T-helper 2 cell treated with Interferon-gamma antibody and Interleukin-4, amounts not matched to agents 5 μg/mL and 100 μg/mL, for 36 hours (primary cell): ENCODE measurements around the gene EGFL8.

ENCODE experiments used
- DNase-seq: peaks from one replicate; pipeline ENCODE4 v3.0.0; 2021; ENCODE audit warnings: low spot score
- H3K27ac Mint-ChIP-seq: one replicate; pipeline ENCODE4 v1.8.0; 2021; ENCODE audit warnings: mild to moderate bottlenecking, mixed read lengths
- H3K27me3 Mint-ChIP-seq: one replicate; pipeline ENCODE4 v1.8.0; 2021; ENCODE audit warnings: low read depth, mixed read lengths
- H3K36me3 Mint-ChIP-seq: one replicate; pipeline ENCODE4 v1.8.0; 2021; ENCODE audit warnings: low read depth, mixed read lengths
- H3K4me1 Mint-ChIP-seq: one replicate; pipeline ENCODE4 v1.8.0; 2021; ENCODE audit warnings: low read depth, mixed read lengths
- H3K4me3 Mint-ChIP-seq: one replicate; pipeline ENCODE4 v1.8.0; 2022; ENCODE audit warnings: mild to moderate bottlenecking, moderate library complexity, mixed read lengths
- H3K9me3 Mint-ChIP-seq: one replicate; pipeline ENCODE4 v1.8.0; 2021; ENCODE audit warnings: mixed read lengths

Gene EGFL8

GRCh38 chr6:32168350-32168749 is 4.0 kb downstream of the EGFL8 start:
- no peaks in the 10 kb centered on the region for H3K27me3 Mint-ChIP-seq
- H3K4me3 Mint-ChIP-seq, result no peak overlapping the region
- H3K4me1 Mint-ChIP-seq, result peaks cover 10% of the 10 kb centered on the region
- H3K9me3 Mint-ChIP-seq, result no peaks in the 10 kb centered on the region
- no peak overlapping the region for H3K27ac Mint-ChIP-seq
- no peak for DNase-seq
- peaks cover 26% of the 10 kb centered on the region for H3K36me3 Mint-ChIP-seq

- H3K4me1 Mint-ChIP-seq, result peaks cover 16% of the 10 kb centered on the region
- no peak for DNase-seq
- no peaks in the 10 kb centered on the region for H3K27me3 Mint-ChIP-seq
- H3K4me3 Mint-ChIP-seq, result no peak overlapping the region
- peaks cover 26% of the 10 kb centered on the region for H3K36me3 Mint-ChIP-seq
- no peak overlapping the region for H3K27ac Mint-ChIP-seq
- no peaks in the 10 kb centered on the region for H3K9me3 Mint-ChIP-seq
Measured at GRCh38 chr6:32168807-32169591, 4.6 kb downstream of the EGFL8 start.

- H3K4me3 Mint-ChIP-seq, result no peak overlapping the region
- H3K36me3 Mint-ChIP-seq, result peaks cover 25% of the 10 kb centered on the region
- H3K9me3 Mint-ChIP-seq, result no peaks in the 10 kb centered on the region
- DNase-seq, result no peak
- H3K4me1 Mint-ChIP-seq, result peaks cover 22% of the 10 kb centered on the region
- no peak overlapping the region for H3K27ac Mint-ChIP-seq
- H3K27me3 Mint-ChIP-seq, result no peaks in the 10 kb centered on the region
Measured at GRCh38 chr6:32170294-32170693, 5.9 kb downstream of the EGFL8 start.

GRCh38 chr6:32171234-32171633 is 6.8 kb downstream of the EGFL8 start:
- peaks cover 25% of the 10 kb centered on the region for H3K36me3 Mint-ChIP-seq
- H3K27me3 Mint-ChIP-seq, result no peaks in the 10 kb centered on the region
- H3K4me1 Mint-ChIP-seq, result peaks cover 24% of the 10 kb centered on the region
- H3K27ac Mint-ChIP-seq, result no peak overlapping the region
- no peak overlapping the region for H3K4me3 Mint-ChIP-seq
- no peak for DNase-seq
- no peaks in the 10 kb centered on the region for H3K9me3 Mint-ChIP-seq

GRCh38 chr6:32173051-32173727 is 8.8 kb downstream of the EGFL8 start:
- peak overlapping the region; percentile 56 for H3K27ac Mint-ChIP-seq
- peaks cover 36% of the 10 kb centered on the region for H3K4me1 Mint-ChIP-seq
- no peak overlapping the region for H3K4me3 Mint-ChIP-seq
- no peaks in the 10 kb centered on the region for H3K9me3 Mint-ChIP-seq
- no peaks in the 10 kb centered on the region for H3K27me3 Mint-ChIP-seq
- H3K36me3 Mint-ChIP-seq, result peaks cover 19% of the 10 kb centered on the region
- no peak for DNase-seq

- H3K36me3 Mint-ChIP-seq, result peaks cover 21% of the 10 kb centered on the region
- no peaks in the 10 kb centered on the region for H3K9me3 Mint-ChIP-seq
- peaks cover 45% of the 10 kb centered on the region for H3K4me1 Mint-ChIP-seq
- peak overlapping the region; percentile 97 for H3K4me3 Mint-ChIP-seq
- no peak for DNase-seq
- no peaks in the 10 kb centered on the region for H3K27me3 Mint-ChIP-seq
- no peak overlapping the region for H3K27ac Mint-ChIP-seq
Measured at GRCh38 chr6:32174416-32174815, 10.0 kb downstream of the EGFL8 start.

GRCh38 chr6:32175322-32175710 is 10.9 kb downstream of the EGFL8 start:
- Mint-ChIP-seq H3K4me1 (peaks cover 47% of the 10 kb centered on the region), H3K27ac (peak overlapping the region; percentile 70), H3K27me3 (no peaks in the 10 kb centered on the region), H3K36me3 (peaks cover 18% of the 10 kb centered on the region), H3K9me3 (no peaks in the 10 kb centered on the region), H3K4me3 (peak overlapping the region; percentile 97)
- DNase-seq, result no peak

GRCh38 chr6:32175711-32176475 is 11.5 kb downstream of the EGFL8 start, which contains the start of gene AGPAT1:
Gene AGPAT1 (minus strand): TSS chr6:32176084. CDS start chr6:32171496, 4,588 bp downstream.
- peaks cover 21% of the 10 kb centered on the region for H3K36me3 Mint-ChIP-seq
- H3K9me3 Mint-ChIP-seq, result no peaks in the 10 kb centered on the region
- peak within 1 kb of the TSS; percentile 98 for H3K27ac Mint-ChIP-seq
- peak within 1 kb of the TSS; percentile 97 for H3K4me3 Mint-ChIP-seq
- peak; percentile 93 for DNase-seq
- peaks cover 47% of the 10 kb centered on the region for H3K4me1 Mint-ChIP-seq
- H3K27me3 Mint-ChIP-seq, result no peaks in the 10 kb centered on the region

- H3K4me3 Mint-ChIP-seq, result peak overlapping the region; percentile 97
- H3K27me3 Mint-ChIP-seq, result no peaks in the 10 kb centered on the region
- DNase-seq, result no peak
- peak overlapping the region; percentile 98 for H3K27ac Mint-ChIP-seq
- H3K9me3 Mint-ChIP-seq, result no peaks in the 10 kb centered on the region
- H3K36me3 Mint-ChIP-seq, result peaks cover 22% of the 10 kb centered on the region
- H3K4me1 Mint-ChIP-seq, result peaks cover 45% of the 10 kb centered on the region
Measured at GRCh38 chr6:32176476-32177182, 12.2 kb downstream of the EGFL8 start.

GRCh38 chr6:32177183-32177787 is 12.9 kb downstream of the EGFL8 start:
- Mint-ChIP-seq H3K27me3 (no peaks in the 10 kb centered on the region), H3K36me3 (peaks cover 25% of the 10 kb centered on the region), H3K4me1 (peaks cover 45% of the 10 kb centered on the region), H3K27ac (peak overlapping the region; percentile 98), H3K4me3 (peak overlapping the region; percentile 97), H3K9me3 (no peaks in the 10 kb centered on the region)
- DNase-seq, result peak; percentile 49

GRCh38 chr6:32177788-32178546 is 13.6 kb downstream of the EGFL8 start, which contains the start of gene RNF5:
Gene RNF5 (plus strand): TSS chr6:32178405. CDS start chr6:32178512, 107 bp downstream.
- peaks cover 29% of the 10 kb centered on the region for H3K36me3 Mint-ChIP-seq
- H3K4me1 Mint-ChIP-seq, result peaks cover 41% of the 10 kb centered on the region
- H3K9me3 Mint-ChIP-seq, result no peaks in the 10 kb centered on the region
- peak within 1 kb of the TSS; percentile 97 for H3K4me3 Mint-ChIP-seq
- H3K27me3 Mint-ChIP-seq, result no peaks in the 10 kb centered on the region
- peak; percentile 93 for DNase-seq
- H3K27ac Mint-ChIP-seq, result peak within 1 kb of the TSS; percentile 98

GRCh38 chr6:32178547-32179440 is 14.4 kb downstream of the EGFL8 start:
- no peaks in the 10 kb centered on the region for H3K9me3 Mint-ChIP-seq
- peaks cover 34% of the 10 kb centered on the region for H3K36me3 Mint-ChIP-seq
- no peaks in the 10 kb centered on the region for H3K27me3 Mint-ChIP-seq
- peaks cover 33% of the 10 kb centered on the region for H3K4me1 Mint-ChIP-seq
- peak overlapping the region; percentile 97 for H3K4me3 Mint-ChIP-seq
- H3K27ac Mint-ChIP-seq, result peak overlapping the region; percentile 98
- DNase-seq, result no peak
